ENCODE measurements around the gene ESYT2.

ESYT2 gene

GRCh38 chr7:158741294-158741666 is 88.0 kb downstream of the ESYT2 start:
- H3K4me3 ChIP-seq, result no peak overlapping the region
- peak overlapping the region in 8 of 11 experiments; percentile 26 to 66 (median 62); a peak in 10 of 22 replicates for H3K9ac ChIP-seq
- no peaks in the 10 kb centered on the region for H3K9me3 ChIP-seq (replicated peaks in 1 of 11)
- H4K20me1 ChIP-seq, result peaks cover 0 to 7% (median 0%) of the 10 kb centered on the region in 11 experiments; a peak in 1 of 22 replicates
- H3K27me3 ChIP-seq, result no peaks in the 10 kb centered on the region
- H3K27ac ChIP-seq, result peak overlapping the region in 10 of 11 experiments; percentile 48 to 80 (median 76); a peak in 16 of 22 replicates
- TF ChIP-seq Cebpa-rat (IDR thresholded peaks at IDR 0.05), result no peak
- peak overlapping the region in 8 of 11 experiments; percentile 77 to 90 (median 83); a peak in 13 of 22 replicates for H3K4me2 ChIP-seq
- H3K4me1 ChIP-seq, result peaks cover 17 to 46% (median 26%) of the 10 kb centered on the region in 10 experiments
- peaks cover 82 to 100% (median 93%) of the 10 kb centered on the region in 11 experiments for H3K36me3 ChIP-seq

- TF ChIP-seq Cebpa-rat (IDR thresholded peaks at IDR 0.05), result no peak
- Histone ChIP-seq H3K27me3 (no peaks in the 10 kb centered on the region), H3K36me3 (peaks cover 82 to 100% (median 93%) of the 10 kb centered on the region in 11 experiments), H4K20me1 (peaks cover 0 to 7% (median 0%) of the 10 kb centered on the region in 11 experiments; a peak in 1 of 22 replicates), H3K9me3 (replicated peaks in 1 of 11) (no peaks in the 10 kb centered on the region), H3K9ac (peak overlapping the region; percentile 19 to 66 (median 55); a peak in 14 of 22 replicates), H3K4me2 (peak overlapping the region; percentile 58 to 90 (median 80)), H3K4me3 (0 out of 20 replicates have a peak overlapping the region, but pooled peaks of 1 of the 10 experiments have one; percentile 1), H3K4me1 (peaks cover 17 to 50% (median 26%) of the 10 kb centered on the region in 10 experiments), H3K27ac (peak overlapping the region in 10 of 11 experiments; percentile 48 to 80 (median 76); a peak in 21 of 22 replicates)
Observed at GRCh38 chr7:158740657-158741293, 88.5 kb downstream of the ESYT2 start.

GRCh38 chr7:158740013-158740656 is 89.2 kb downstream of the ESYT2 start:
- Histone ChIP-seq H3K27ac (peak overlapping the region in 10 of 11 experiments; percentile 48 to 80 (median 76); a peak in 21 of 22 replicates), H3K9ac (peak overlapping the region; percentile 4 to 66 (median 62); a peak in 18 of 22 replicates), H3K9me3 (replicated peaks in 1 of 11) (no peaks in the 10 kb centered on the region), H3K4me3 (peak overlapping the region in 4 of 10 experiments; percentile 8 to 39 (median 30); a peak in 6 of 20 replicates), H3K4me2 (peak overlapping the region; percentile 58 to 90 (median 80)), H3K36me3 (peaks cover 82 to 100% (median 93%) of the 10 kb centered on the region in 11 experiments), H4K20me1 (peaks cover 0 to 7% (median 0%) of the 10 kb centered on the region in 11 experiments; a peak in 1 of 22 replicates), H3K4me1 (peaks cover 17 to 57% (median 26%) of the 10 kb centered on the region in 10 experiments), H3K27me3 (no peaks in the 10 kb centered on the region)
- peak in 9 of 11 experiments; percentile 13 to 74 (median 59); a peak in 13 of 22 replicates for TF ChIP-seq Cebpa-rat (IDR thresholded peaks at IDR 0.05)

- H3K4me2 ChIP-seq, result peak overlapping the region in 3 of 11 experiments; percentile 77 to 86 (median 82); a peak in 4 of 22 replicates
- no peak overlapping the region for H3K4me3 ChIP-seq
- H3K9ac ChIP-seq, result 0 out of 22 replicates have a peak overlapping the region, but pooled peaks of 1 of the 11 experiments have one; percentile 8
- no peaks in the 10 kb centered on the region for H3K9me3 ChIP-seq (replicated peaks in 1 of 11)
- H4K20me1 ChIP-seq, result peaks cover 0 to 7% (median 0%) of the 10 kb centered on the region in 11 experiments; a peak in 1 of 22 replicates
- no peaks in the 10 kb centered on the region for H3K27me3 ChIP-seq
- peak overlapping the region in 6 of 11 experiments; percentile 25 to 79 (median 77); a peak in 10 of 22 replicates for H3K27ac ChIP-seq
- no peak for TF ChIP-seq Cebpa-rat (IDR thresholded peaks at IDR 0.05)
- peaks cover 79 to 100% (median 96%) of the 10 kb centered on the region in 11 experiments for H3K36me3 ChIP-seq
- H3K4me1 ChIP-seq, result peaks cover 17 to 67% (median 26%) of the 10 kb centered on the region in 10 experiments
Observed at GRCh38 chr7:158738841-158739240, 90.5 kb downstream of the ESYT2 start.

- 0 out of 22 replicates have a peak overlapping the region, but pooled peaks of 1 of the 11 experiments have one; percentile 7 for H3K27ac ChIP-seq
- peaks cover 17 to 72% (median 26%) of the 10 kb centered on the region in 10 experiments for H3K4me1 ChIP-seq
- no peak overlapping the region for H3K4me3 ChIP-seq
- H3K36me3 ChIP-seq, result peaks cover 73 to 100% (median 90%) of the 10 kb centered on the region in 11 experiments
- no peak overlapping the region for H3K9ac ChIP-seq
- no peak for TF ChIP-seq Cebpa-rat (IDR thresholded peaks at IDR 0.05)
- H3K27me3 ChIP-seq, result no peaks in the 10 kb centered on the region
- no peaks in the 10 kb centered on the region for H3K9me3 ChIP-seq (replicated peaks in 1 of 11)
- H3K4me2 ChIP-seq, result no peak overlapping the region
- H4K20me1 ChIP-seq, result peaks cover 0 to 7% (median 0%) of the 10 kb centered on the region in 11 experiments; a peak in 1 of 22 replicates
Observed at GRCh38 chr7:158737064-158737695, 92.1 kb downstream of the ESYT2 start.

GRCh38 chr7:158735935-158736334 is 93.4 kb downstream of the ESYT2 start:
- no peak overlapping the region for H3K9ac ChIP-seq
- peak overlapping the region in 2 of 11 experiments; percentile 13 to 14; a peak in 2 of 22 replicates for H3K4me2 ChIP-seq
- H3K9me3 ChIP-seq (replicated peaks in 1 of 11), result peaks cover 0 to under 1% (median 0%) of the 10 kb centered on the region in 11 experiments; a peak in 1 of 22 replicates
- peaks cover 0 to 7% (median 0%) of the 10 kb centered on the region in 11 experiments; a peak in 1 of 22 replicates for H4K20me1 ChIP-seq
- H3K36me3 ChIP-seq, result peaks cover 68 to 99% (median 87%) of the 10 kb centered on the region in 11 experiments
- H3K4me3 ChIP-seq, result no peak overlapping the region
- peaks cover 15 to 71% (median 21%) of the 10 kb centered on the region in 10 experiments for H3K4me1 ChIP-seq
- no peak for TF ChIP-seq Cebpa-rat (IDR thresholded peaks at IDR 0.05)
- H3K27me3 ChIP-seq, result no peaks in the 10 kb centered on the region
- peak overlapping the region in 4 of 11 experiments; percentile 0 to 50 (median 24); a peak in 3 of 22 replicates for H3K27ac ChIP-seq

GRCh38 chr7:158734861-158735260 is 94.4 kb downstream of the ESYT2 start:
- no peak for TF ChIP-seq Cebpa-rat (IDR thresholded peaks at IDR 0.05)
- H3K4me3 ChIP-seq, result no peak overlapping the region
- H4K20me1 ChIP-seq, result 0 out of 22 replicates have a peak, but pooled peaks cover 0 to 2% (median 0%) of the 10 kb centered on the region in 11 experiments
- peaks cover 4 to 71% (median 13%) of the 10 kb centered on the region in 10 experiments for H3K4me1 ChIP-seq
- no peaks in the 10 kb centered on the region for H3K27me3 ChIP-seq
- no peak overlapping the region for H3K9ac ChIP-seq
- peaks cover 0 to 9% (median 0%) of the 10 kb centered on the region in 11 experiments; a peak in 3 of 22 replicates for H3K9me3 ChIP-seq (replicated peaks in 1 of 11)
- peaks cover 74 to 99% (median 89%) of the 10 kb centered on the region in 11 experiments for H3K36me3 ChIP-seq
- peak overlapping the region in 5 of 11 experiments; percentile 0 to 50 (median 3); a peak in 4 of 22 replicates for H3K27ac ChIP-seq
- peak overlapping the region in 2 of 11 experiments; percentile 13 to 14; a peak in 3 of 22 replicates for H3K4me2 ChIP-seq

All from BLaER1 treated with 17β-estradiol and CSF1 and Interleukin-3, amounts not matched to agents 10 nM and 100 nM (cell line).